ENCODE results near the gene TMEM250. TPM values are rescaled to one million over a fixed set of nuclear protein-coding genes. Genes with fewer than 3 reads are reported as not detected.

TMEM250 gene
- total RNA-seq, 4 donors from 2014 or later, result 34.7 to 75.0 (median 69.2) TPM

GRCh38 chr9:136149337-136149736, 30.7 kb upstream of the TMEM250 start:
- Histone ChIP-seq H3K36me3 (no peaks in the 10 kb centered on the region), H3K9me3 (no peaks in the 10 kb centered on the region), H3K27ac (no peak overlapping the region), H3K27me3 (no peaks in the 10 kb centered on the region), H3K4me3 (no peak overlapping the region), H3K4me1 (no peaks in the 10 kb centered on the region)
- TF ChIP-seq POLR2A (IDR thresholded peaks at IDR 0.05), result no peak
- TF ChIP-seq, protein P1, sequence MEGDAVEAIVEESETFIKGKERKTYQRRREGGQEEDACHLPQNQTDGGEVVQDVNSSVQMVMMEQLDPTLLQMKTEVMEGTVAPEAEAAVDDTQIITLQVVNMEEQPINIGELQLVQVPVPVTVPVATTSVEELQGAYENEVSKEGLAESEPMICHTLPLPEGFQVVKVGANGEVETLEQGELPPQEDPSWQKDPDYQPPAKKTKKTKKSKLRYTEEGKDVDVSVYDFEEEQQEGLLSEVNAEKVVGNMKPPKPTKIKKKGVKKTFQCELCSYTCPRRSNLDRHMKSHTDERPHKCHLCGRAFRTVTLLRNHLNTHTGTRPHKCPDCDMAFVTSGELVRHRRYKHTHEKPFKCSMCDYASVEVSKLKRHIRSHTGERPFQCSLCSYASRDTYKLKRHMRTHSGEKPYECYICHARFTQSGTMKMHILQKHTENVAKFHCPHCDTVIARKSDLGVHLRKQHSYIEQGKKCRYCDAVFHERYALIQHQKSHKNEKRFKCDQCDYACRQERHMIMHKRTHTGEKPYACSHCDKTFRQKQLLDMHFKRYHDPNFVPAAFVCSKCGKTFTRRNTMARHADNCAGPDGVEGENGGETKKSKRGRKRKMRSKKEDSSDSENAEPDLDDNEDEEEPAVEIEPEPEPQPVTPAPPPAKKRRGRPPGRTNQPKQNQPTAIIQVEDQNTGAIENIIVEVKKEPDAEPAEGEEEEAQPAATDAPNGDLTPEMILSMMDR (IDR thresholded peaks at IDR 0.05), result no peak
- DNase-seq, result no peak

GRCh38 chr9:136148766-136149165, 30.1 kb upstream of the TMEM250 start:
- Histone ChIP-seq H3K27ac (no peak overlapping the region), H3K9me3 (no peaks in the 10 kb centered on the region), H3K36me3 (no peaks in the 10 kb centered on the region), H3K4me3 (no peak overlapping the region), H3K27me3 (no peaks in the 10 kb centered on the region), H3K4me1 (no peaks in the 10 kb centered on the region)
- TF ChIP-seq, protein P1 (IDR thresholded peaks at IDR 0.05), result no peak
- TF ChIP-seq POLR2A (IDR thresholded peaks at IDR 0.05), result no peak
- no peak for DNase-seq

GRCh38 chr9:136147890-136148714, 29.4 kb upstream of the TMEM250 start:
- Histone ChIP-seq H3K4me1 (no peaks in the 10 kb centered on the region), H3K4me3 (no peak overlapping the region), H3K36me3 (no peaks in the 10 kb centered on the region), H3K27ac (no peak overlapping the region), H3K9me3 (no peaks in the 10 kb centered on the region), H3K27me3 (no peaks in the 10 kb centered on the region)
- DNase-seq, result no peak
- TF ChIP-seq, protein P1 (IDR thresholded peaks at IDR 0.05), result no peak
- no peak for TF ChIP-seq POLR2A (IDR thresholded peaks at IDR 0.05)

DNA sequence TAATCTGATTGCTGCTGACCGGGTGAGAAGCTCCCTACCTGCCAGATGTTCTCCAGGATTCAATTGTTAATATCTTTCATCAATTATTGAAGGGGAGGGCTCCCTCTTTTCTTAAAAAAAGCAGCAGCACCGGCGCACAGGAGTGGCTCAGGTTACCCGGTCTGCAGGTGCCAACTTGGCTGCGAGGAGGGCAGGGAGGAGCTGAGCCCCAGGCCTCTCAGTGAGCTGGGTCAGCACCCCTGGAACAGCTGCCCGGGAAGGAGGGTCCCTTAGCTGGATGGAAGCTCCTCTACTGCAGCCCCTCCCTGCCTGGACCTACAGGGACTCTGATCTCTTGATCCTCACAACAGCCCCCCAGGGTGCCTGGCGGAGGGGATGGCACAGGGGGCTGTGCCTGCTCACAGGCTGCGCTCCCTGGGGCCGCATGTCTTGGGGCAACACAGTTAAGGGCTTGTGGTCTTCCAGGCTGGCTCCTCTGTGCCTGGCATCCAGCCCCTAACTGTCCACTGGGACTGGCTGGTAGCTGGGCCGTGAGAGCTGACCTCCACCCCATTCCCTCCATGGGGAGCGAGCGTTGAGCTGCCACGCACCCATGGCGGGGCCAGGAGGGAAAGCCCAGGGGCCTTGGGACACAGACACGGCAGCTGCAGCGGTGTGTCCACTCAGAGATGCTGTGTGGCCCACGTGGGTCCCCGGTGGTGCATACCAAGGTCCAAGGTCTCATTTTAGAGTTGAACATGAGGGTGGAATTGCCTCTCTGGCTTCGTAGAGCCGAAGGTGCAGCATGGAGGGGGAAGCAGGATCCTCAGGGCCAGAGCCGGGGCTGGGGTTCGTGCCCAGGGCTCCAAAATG, 28.6 kb upstream of the TMEM250 start:
- H3K4me1 ChIP-seq, result no peaks in the 10 kb centered on the region
- DNase-seq, result no peak
- no peak for TF ChIP-seq POLR2A (IDR thresholded peaks at IDR 0.05)
- TF ChIP-seq, protein P1 (IDR thresholded peaks at IDR 0.05), result no peak
- H3K27ac ChIP-seq, result no peak overlapping the region
- H3K4me3 ChIP-seq, result no peak overlapping the region
- no peaks in the 10 kb centered on the region for H3K9me3 ChIP-seq
- H3K36me3 ChIP-seq, result no peaks in the 10 kb centered on the region
- H3K27me3 ChIP-seq, result no peaks in the 10 kb centered on the region

- TF ChIP-seq POLR2A (IDR thresholded peaks at IDR 0.05), result no peak
- TF ChIP-seq, protein P1 (IDR thresholded peaks at IDR 0.05), result no peak
- Histone ChIP-seq H3K4me3 (no peak overlapping the region), H3K27ac (no peak overlapping the region), H3K9me3 (no peaks in the 10 kb centered on the region), H3K4me1 (no peaks in the 10 kb centered on the region), H3K36me3 (no peaks in the 10 kb centered on the region), H3K27me3 (no peaks in the 10 kb centered on the region)
- DNase-seq, result no peak
Measured at GRCh38 chr9:136146126-136147037, 27.7 kb upstream of the TMEM250 start.
